ENCODE data around the gene GAREM1. TPM values are rescaled to one million over a fixed set of nuclear protein-coding genes. Genes with fewer than 3 reads are reported as not detected.

The GAREM1 gene
- total and polyA plus RNA-seq, 2 donors from 2014 or later, result 7.0 to 47.0 TPM

DNA sequence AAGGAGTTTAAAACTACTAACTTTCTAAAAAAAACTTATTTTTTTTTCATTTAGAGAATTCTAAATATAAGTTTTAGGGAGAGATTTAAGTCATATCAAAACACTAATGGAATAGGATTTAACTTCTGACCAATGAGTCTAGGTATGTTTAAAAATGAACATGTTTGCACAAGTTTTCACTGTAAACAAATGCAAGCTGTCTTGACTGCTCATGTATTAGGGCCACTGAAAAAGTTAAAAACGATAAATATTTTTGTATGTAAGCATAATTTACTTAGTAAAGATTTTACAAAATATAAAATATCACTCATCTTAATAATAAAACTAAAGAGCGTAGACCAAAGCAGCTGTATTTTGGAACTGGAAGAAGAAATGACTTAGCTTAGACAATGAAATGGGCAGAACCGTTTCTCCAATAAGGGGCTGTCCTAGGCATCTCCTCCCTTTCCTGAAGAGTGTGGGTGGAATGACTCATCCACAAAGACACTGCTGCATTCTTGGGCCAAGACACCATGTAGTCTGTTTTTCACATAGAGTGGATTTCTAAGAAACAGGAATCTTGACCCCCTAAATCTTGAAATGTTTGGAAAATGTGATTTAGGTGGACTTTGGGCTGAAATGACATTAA is 162.1 kb downstream of the GAREM1 start:
- FAIRE-seq, result peak; percentile 6
- intact Hi-C loops (cut with DNase I), result no loop called here
- no peak overlapping the region for H3K9ac ChIP-seq (ENCODE audit: low read length in 3 of 3)

DNA sequence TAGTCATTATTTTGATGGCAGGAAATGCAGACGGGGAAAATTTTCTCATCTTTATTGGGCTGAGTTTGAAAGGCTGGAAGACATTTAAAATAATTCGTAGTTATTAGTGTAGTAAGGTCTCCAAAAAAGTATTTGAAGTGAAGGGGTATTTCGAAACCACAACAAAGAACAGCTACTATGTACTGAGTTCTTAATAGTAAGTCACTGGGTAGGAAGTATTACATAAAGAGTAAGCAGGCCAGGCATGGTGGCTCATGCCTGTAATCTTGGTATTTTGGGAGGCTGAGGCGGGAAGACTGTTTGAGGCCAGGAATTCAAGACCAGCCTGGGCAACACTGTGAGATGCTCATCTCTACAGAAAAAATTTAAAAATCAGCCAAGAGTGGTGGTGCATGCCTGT is 167.3 kb downstream of the GAREM1 start:
- no peak overlapping the region for H3K9ac ChIP-seq (ENCODE audit: low read length in 3 of 3)
- no peaks in the 10 kb centered on the region for H3K27me3 ChIP-seq (ENCODE audit: control insufficient read depth, insufficient read depth, low read length)
- TF ChIP-seq, protein P1, sequence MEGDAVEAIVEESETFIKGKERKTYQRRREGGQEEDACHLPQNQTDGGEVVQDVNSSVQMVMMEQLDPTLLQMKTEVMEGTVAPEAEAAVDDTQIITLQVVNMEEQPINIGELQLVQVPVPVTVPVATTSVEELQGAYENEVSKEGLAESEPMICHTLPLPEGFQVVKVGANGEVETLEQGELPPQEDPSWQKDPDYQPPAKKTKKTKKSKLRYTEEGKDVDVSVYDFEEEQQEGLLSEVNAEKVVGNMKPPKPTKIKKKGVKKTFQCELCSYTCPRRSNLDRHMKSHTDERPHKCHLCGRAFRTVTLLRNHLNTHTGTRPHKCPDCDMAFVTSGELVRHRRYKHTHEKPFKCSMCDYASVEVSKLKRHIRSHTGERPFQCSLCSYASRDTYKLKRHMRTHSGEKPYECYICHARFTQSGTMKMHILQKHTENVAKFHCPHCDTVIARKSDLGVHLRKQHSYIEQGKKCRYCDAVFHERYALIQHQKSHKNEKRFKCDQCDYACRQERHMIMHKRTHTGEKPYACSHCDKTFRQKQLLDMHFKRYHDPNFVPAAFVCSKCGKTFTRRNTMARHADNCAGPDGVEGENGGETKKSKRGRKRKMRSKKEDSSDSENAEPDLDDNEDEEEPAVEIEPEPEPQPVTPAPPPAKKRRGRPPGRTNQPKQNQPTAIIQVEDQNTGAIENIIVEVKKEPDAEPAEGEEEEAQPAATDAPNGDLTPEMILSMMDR (IDR thresholded peaks at IDR 0.05; ENCODE audit: borderline replicate concordance, extremely low read depth, insufficient read depth), result no peak
- FAIRE-seq (no peak), DNase-seq (no peak)
- H3K4me3 ChIP-seq (ENCODE audit: low read length in 3 of 3), result no peak overlapping the region
- no peaks in the 10 kb centered on the region for H3K4me1 ChIP-seq (ENCODE audit: control insufficient read depth in 2 of 3, insufficient read depth in 2 of 3, low read depth in 1 of 3, low read length in 3 of 3)
- H3K36me3 ChIP-seq (ENCODE audit: control insufficient read depth in 2 of 3, insufficient read depth in 3 of 3, low read length in 3 of 3), result no peaks in the 10 kb centered on the region
- no peak overlapping the region for H3K27ac ChIP-seq (ENCODE audit: low read depth in 2 of 2, low read length in 2 of 2)
- intact Hi-C loops (cut with DNase I), result no loop called here
- H3K9me3 ChIP-seq (ENCODE audit: control insufficient read depth in 2 of 3, insufficient read depth in 1 of 3, low read length in 3 of 3), result no peaks in the 10 kb centered on the region

More for the DNA sequence above, 162.1 kb downstream of the GAREM1 start:
- no peaks in the 10 kb centered on the region for H3K27me3 ChIP-seq (ENCODE audit: control insufficient read depth, insufficient read depth, low read length)
- H3K4me1 ChIP-seq (ENCODE audit: control insufficient read depth in 2 of 3, insufficient read depth in 2 of 3, low read depth in 1 of 3, low read length in 3 of 3), result peaks cover 0 to 5% (median 0%) of the 10 kb centered on the region in 3 donors
- DNase-seq, result no peak
- H3K9me3 ChIP-seq (ENCODE audit: control insufficient read depth in 2 of 3, insufficient read depth in 1 of 3, low read length in 3 of 3), result no peaks in the 10 kb centered on the region
- H3K4me3 ChIP-seq (ENCODE audit: low read length in 3 of 3), result no peak overlapping the region
- H3K27ac ChIP-seq (ENCODE audit: low read depth in 2 of 2, low read length in 2 of 2), result no peak overlapping the region
- TF ChIP-seq, protein P1 (IDR thresholded peaks at IDR 0.05; ENCODE audit: borderline replicate concordance, extremely low read depth, insufficient read depth), result no peak
- peaks cover 0 to 2% (median 0%) of the 10 kb centered on the region in 3 donors for H3K36me3 ChIP-seq (ENCODE audit: control insufficient read depth in 2 of 3, insufficient read depth in 3 of 3, low read length in 3 of 3)

DNA sequence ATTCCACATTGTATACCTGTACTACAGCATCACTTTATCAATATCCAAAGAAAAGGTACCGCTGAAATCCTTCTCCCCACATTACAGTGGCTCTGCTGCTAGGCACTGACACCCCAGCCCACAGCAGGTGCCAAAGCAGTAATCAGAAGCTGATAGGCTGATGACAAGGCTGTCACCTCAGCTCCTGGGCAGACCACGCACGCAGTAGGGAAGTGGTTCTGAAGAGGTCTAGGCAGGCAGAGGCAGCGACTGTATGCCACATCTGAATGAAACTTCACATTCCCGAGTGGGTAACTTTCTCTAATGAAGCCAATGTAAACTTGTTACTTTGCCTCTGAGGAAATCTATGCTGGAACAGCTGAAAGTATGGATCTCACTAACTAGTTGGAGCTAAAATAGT is 167.9 kb downstream of the GAREM1 start:
- Histone ChIP-seq H3K27ac (ENCODE audit: low read depth in 2 of 2, low read length in 2 of 2) (no peak overlapping the region), H3K9me3 (ENCODE audit: control insufficient read depth in 2 of 3, insufficient read depth in 1 of 3, low read length in 3 of 3) (no peaks in the 10 kb centered on the region)
- intact Hi-C loops (cut with DNase I), result no loop called here

More for the DNA sequence above, 167.9 kb downstream of the GAREM1 start:
- Histone ChIP-seq H3K27me3 (ENCODE audit: control insufficient read depth, insufficient read depth, low read length) (no peaks in the 10 kb centered on the region), H3K4me1 (ENCODE audit: control insufficient read depth in 2 of 3, insufficient read depth in 2 of 3, low read depth in 1 of 3, low read length in 3 of 3) (peaks cover 0 to 4% (median 0%) of the 10 kb centered on the region in 3 donors), H3K4me3 (ENCODE audit: low read length in 3 of 3) (no peak overlapping the region), H3K9ac (ENCODE audit: low read length in 3 of 3) (no peak overlapping the region), H3K36me3 (ENCODE audit: control insufficient read depth in 2 of 3, insufficient read depth in 3 of 3, low read length in 3 of 3) (no peaks in the 10 kb centered on the region)
- TF ChIP-seq, protein P1 (IDR thresholded peaks at IDR 0.05; ENCODE audit: borderline replicate concordance, extremely low read depth, insufficient read depth), result no peak
- FAIRE-seq (no peak), DNase-seq (no peak)

Measured in kidney (tissue), 14 donors.